GM23338 (cell line): ENCODE results near the gene NDFIP1.

Experiments
- CREB1 ChIP-seq: fragments of 250-450 bp; sonication (Bioruptor Pico); IDR thresholded peaks from 2 replicates; pipeline ENCODE4 v1.5.0; 2020; ENCODE audit warnings: low read depth, mild to moderate bottlenecking, moderate library complexity
- ETS1 ChIP-seq: IDR thresholded peaks from 2 replicates; pipeline ENCODE4 v1.6.1; 2016; ENCODE audit warnings: antibody characterized with exemption
- EZH2 ChIP-seq: fragments of 200-600 bp; sonication (generic); IDR thresholded peaks from one replicate; pipeline ENCODE4 v1.8.0; 2017; ENCODE audit warnings: antibody characterized with exemption, mild to moderate bottlenecking, low read depth; ENCODE audit not compliant: unreplicated experiment
- EZH2phosphoT487 ChIP-seq: fragments of 200-600 bp; sonication (generic); IDR thresholded peaks from one replicate; pipeline ENCODE4 v1.8.1; 2018; ENCODE audit warnings: antibody characterized with exemption; ENCODE audit not compliant: unreplicated experiment
- JUNB ChIP-seq: IDR thresholded peaks from one replicate; pipeline ENCODE4 v1.6.1; 2016; ENCODE audit warnings: antibody characterized with exemption; ENCODE audit not compliant: unreplicated experiment
- NANOG ChIP-seq: IDR thresholded peaks from 2 replicates; pipeline ENCODE4 v1.6.1; 2016; ENCODE audit warnings: antibody characterized with exemption, borderline replicate concordance
- POLR2AphosphoS5 ChIP-seq: IDR thresholded peaks from 2 replicates; pipeline ENCODE4 v1.6.1; 2016; ENCODE audit warnings: antibody characterized with exemption, low read depth
- STAT1 ChIP-seq: IDR thresholded peaks from one replicate; pipeline ENCODE4 v1.6.1; 2016; ENCODE audit warnings: antibody characterized with exemption; ENCODE audit not compliant: unreplicated experiment
- ZNF114 ChIP-seq: fragments of 250-450 bp; sonication (Bioruptor Pico); IDR thresholded peaks from 2 replicates; pipeline ENCODE4 v1.5.0; 2020; ENCODE audit warnings: mild to moderate bottlenecking, moderate library complexity
- ZNF331 ChIP-seq: fragments of 250-450 bp; sonication (Bioruptor Pico); IDR thresholded peaks from 2 replicates; pipeline ENCODE4 v1.5.0; 2020; ENCODE audit warnings: low read depth, mild to moderate bottlenecking, moderate library complexity
- ZNF462 ChIP-seq: fragments of 250-450 bp; sonication (Bioruptor Pico); IDR thresholded peaks from 2 replicates; pipeline ENCODE4 v1.5.0; 2020; ENCODE audit warnings: mild to moderate bottlenecking, moderate library complexity
- TF ChIP-seq, protein P1 (sequence below), 2 experiments: fragments of 200-600 bp in 1 of 2; sonication (generic) in 1 of 2; conservative IDR thresholded peaks; 2 replicates each; pipeline versions ENCODE4 v1.5.1 to v1.6.1; 2016 to 2017; ENCODE audit warnings: antibody characterized with exemption in 2 of 2, low read depth in 2 of 2, mild to moderate bottlenecking in 2 of 2, moderate library complexity in 1 of 2
- TF ChIP-seq, protein P2 (sequence below): IDR thresholded peaks from one replicate; pipeline ENCODE4 v1.6.1; 2018; ENCODE audit warnings: antibody characterized with exemption; ENCODE audit not compliant: unreplicated experiment

DNA sequence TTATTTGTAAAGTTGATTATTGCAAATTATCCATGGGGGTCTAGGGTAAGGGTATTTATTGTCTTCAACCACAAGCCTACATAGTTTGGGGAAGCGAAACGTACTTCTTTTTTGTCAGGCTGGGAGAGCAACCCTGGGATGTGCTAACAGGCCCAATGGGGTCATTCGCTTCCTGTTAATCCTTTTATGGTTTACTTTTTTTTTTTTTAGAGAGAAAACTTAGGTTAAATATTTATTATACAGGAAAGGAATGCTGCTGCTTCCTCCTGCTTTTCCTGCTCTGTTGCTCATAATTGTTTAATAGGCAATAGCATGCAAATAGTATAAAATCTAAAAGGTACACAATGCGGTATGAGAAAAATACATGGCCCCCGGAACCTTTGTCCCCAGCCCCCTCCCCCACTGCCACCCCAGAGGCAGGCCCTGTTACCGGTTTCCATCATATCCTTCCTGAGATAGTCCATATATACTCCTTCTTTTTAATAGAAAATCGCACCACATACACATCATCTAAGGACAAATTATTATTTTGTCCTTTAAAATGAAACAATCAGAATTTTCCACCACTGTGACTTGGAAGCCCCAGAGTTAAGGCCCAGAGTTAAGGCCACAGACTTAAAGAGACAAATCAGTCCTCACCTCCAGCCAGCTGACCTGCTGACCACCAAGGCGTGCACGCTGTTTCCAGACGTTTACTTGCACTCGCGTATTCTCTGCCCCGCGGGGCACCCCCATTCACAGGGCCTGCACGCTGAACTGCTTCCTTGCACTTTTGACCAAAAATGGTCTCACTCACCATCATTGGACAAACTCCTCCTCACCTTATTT is 83.9 kb downstream of the NDFIP1 start:
- TF ChIP-seq NANOG (no peak), EZH2 (no peak), JUNB (no peak), POLR2AphosphoS5 (no peak), CREB1 (no peak), ZNF331 (CRISPR knock-in tag) (no peak), EZH2phosphoT487 (no peak), ZNF114 (CRISPR knock-in tag) (no peak), ETS1 (no peak), STAT1 (no peak), ZNF462 (CRISPR knock-in tag) (no peak)
- TF ChIP-seq, protein P1, sequence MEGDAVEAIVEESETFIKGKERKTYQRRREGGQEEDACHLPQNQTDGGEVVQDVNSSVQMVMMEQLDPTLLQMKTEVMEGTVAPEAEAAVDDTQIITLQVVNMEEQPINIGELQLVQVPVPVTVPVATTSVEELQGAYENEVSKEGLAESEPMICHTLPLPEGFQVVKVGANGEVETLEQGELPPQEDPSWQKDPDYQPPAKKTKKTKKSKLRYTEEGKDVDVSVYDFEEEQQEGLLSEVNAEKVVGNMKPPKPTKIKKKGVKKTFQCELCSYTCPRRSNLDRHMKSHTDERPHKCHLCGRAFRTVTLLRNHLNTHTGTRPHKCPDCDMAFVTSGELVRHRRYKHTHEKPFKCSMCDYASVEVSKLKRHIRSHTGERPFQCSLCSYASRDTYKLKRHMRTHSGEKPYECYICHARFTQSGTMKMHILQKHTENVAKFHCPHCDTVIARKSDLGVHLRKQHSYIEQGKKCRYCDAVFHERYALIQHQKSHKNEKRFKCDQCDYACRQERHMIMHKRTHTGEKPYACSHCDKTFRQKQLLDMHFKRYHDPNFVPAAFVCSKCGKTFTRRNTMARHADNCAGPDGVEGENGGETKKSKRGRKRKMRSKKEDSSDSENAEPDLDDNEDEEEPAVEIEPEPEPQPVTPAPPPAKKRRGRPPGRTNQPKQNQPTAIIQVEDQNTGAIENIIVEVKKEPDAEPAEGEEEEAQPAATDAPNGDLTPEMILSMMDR (conservative IDR thresholded peaks at IDR 0.05; ENCODE audit: low read depth in 2 of 2): no peak
- TF ChIP-seq, protein P2, sequence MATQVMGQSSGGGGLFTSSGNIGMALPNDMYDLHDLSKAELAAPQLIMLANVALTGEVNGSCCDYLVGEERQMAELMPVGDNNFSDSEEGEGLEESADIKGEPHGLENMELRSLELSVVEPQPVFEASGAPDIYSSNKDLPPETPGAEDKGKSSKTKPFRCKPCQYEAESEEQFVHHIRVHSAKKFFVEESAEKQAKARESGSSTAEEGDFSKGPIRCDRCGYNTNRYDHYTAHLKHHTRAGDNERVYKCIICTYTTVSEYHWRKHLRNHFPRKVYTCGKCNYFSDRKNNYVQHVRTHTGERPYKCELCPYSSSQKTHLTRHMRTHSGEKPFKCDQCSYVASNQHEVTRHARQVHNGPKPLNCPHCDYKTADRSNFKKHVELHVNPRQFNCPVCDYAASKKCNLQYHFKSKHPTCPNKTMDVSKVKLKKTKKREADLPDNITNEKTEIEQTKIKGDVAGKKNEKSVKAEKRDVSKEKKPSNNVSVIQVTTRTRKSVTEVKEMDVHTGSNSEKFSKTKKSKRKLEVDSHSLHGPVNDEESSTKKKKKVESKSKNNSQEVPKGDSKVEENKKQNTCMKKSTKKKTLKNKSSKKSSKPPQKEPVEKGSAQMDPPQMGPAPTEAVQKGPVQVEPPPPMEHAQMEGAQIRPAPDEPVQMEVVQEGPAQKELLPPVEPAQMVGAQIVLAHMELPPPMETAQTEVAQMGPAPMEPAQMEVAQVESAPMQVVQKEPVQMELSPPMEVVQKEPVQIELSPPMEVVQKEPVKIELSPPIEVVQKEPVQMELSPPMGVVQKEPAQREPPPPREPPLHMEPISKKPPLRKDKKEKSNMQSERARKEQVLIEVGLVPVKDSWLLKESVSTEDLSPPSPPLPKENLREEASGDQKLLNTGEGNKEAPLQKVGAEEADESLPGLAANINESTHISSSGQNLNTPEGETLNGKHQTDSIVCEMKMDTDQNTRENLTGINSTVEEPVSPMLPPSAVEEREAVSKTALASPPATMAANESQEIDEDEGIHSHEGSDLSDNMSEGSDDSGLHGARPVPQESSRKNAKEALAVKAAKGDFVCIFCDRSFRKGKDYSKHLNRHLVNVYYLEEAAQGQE: no peak
